Astrocyte of the spinal cord (primary cell): Measurements from ENCODE around the gene CACHD1.

Experiments
- DNase-seq: peaks from one replicate; pipeline ENCODE4 v3.0.0; 2011; ENCODE audit warnings: low read depth, low spot score
- H3K4me3 ChIP-seq: 2 replicates; pipeline ENCODE4 v1.5.1; 2011; ENCODE audit warnings: low read depth, mild to moderate bottlenecking, low read length, moderate library complexity
- CTCF ChIP-seq: IDR thresholded peaks from 2 replicates; pipeline ENCODE4 v1.5.1; 2012; ENCODE audit warnings: low read depth, mild to moderate bottlenecking, low read length, inconsistent platforms
- in situ Hi-C: cut with HindIII; loops from 2 replicates; pipeline ENCODE4 v1.10.0; 2017; ENCODE audit warnings: low sequenced_read_pairs

The CACHD1 gene

GRCh38 chr1:64581843-64582185 is 111.9 kb downstream of the CACHD1 start:
- no peak for TF ChIP-seq CTCF
- no peak for DNase-seq
- no peak overlapping the region for H3K4me3 ChIP-seq
- in situ Hi-C loops: no loop called here

- H3K4me3 ChIP-seq: no peak overlapping the region
- TF ChIP-seq CTCF: peak; percentile 37
- in situ Hi-C loops: no loop called here
- no peak for DNase-seq
These were observed 114.5 kb downstream of the CACHD1 start for GRCh38 chr1:64584479-64584878.

- DNase-seq: no peak
- in situ Hi-C loops: no loop called here
- TF ChIP-seq CTCF: no peak
- H3K4me3 ChIP-seq: no peak overlapping the region
These were observed 118.9 kb downstream of the CACHD1 start for GRCh38 chr1:64588876-64589275.

- TF ChIP-seq CTCF: no peak
- in situ Hi-C loops: no loop called here
- no peak overlapping the region for H3K4me3 ChIP-seq
- DNase-seq: no peak
These were observed 120.4 kb downstream of the CACHD1 start for GRCh38 chr1:64590316-64590715.

- no peak for DNase-seq
- in situ Hi-C loops: no loop called here
- TF ChIP-seq CTCF: no peak
These were observed 124.5 kb downstream of the CACHD1 start for GRCh38 chr1:64594446-64594845.

GRCh38 chr1:64595871-64596515 is 126.1 kb downstream of the CACHD1 start:
- TF ChIP-seq CTCF: no peak
- H3K4me3 ChIP-seq: no peak overlapping the region
- in situ Hi-C loops: no loop called here
- DNase-seq: no peak

More at GRCh38 chr1:64594446-64594845, 124.5 kb downstream of the CACHD1 start:
- H3K4me3 ChIP-seq: no peak overlapping the region
